Esophagus muscularis mucosa (tissue), 3 donors: ENCODE data around the gene SERINC5.

ENCODE experiments used
- CTCF ChIP-seq, 3 experiments: fragments of 200-600 bp in 2 of 3; fragments of 450-650 bp in 1 of 3; sonication (generic) in 2 of 3; IDR thresholded peaks; one replicate each; pipeline ENCODE4 v1.5.1; 2017 to 2019; ENCODE audit warnings: antibody characterized with exemption in 3 of 3, mild to moderate bottlenecking in 2 of 3, moderate library complexity in 1 of 3
- POLR2A ChIP-seq: fragments of 450-650 bp; IDR thresholded peaks from one replicate; pipeline ENCODE4 v1.6.1; 2017; ENCODE audit warnings: antibody characterized with exemption, moderate library complexity, mild to moderate bottlenecking, low read depth
- POLR2AphosphoS5 ChIP-seq, 2 donors: sonication (generic); formaldehyde crosslinking; IDR thresholded peaks; one replicate each; pipeline ENCODE4 v1.6.1; 2017; ENCODE audit warnings: antibody characterized with exemption in 2 of 2

- TF ChIP-seq CTCF (IDR thresholded peaks at IDR 0.05) (peak in 2 of 3 experiments; percentile 20 to 25), POLR2A (no peak), POLR2AphosphoS5 (IDR thresholded peaks at IDR 0.05) (no peak)
Observed at GRCh38 chr5:80275347-80275746, 19.5 kb upstream of the SERINC5 start.
